ENCODE results near the gene STX4.

- no peak for TF ChIP-seq SIN3A (IDR thresholded peaks at IDR 0.05; ENCODE audit: borderline replicate concordance, insufficient read depth, low read length)
- no peak for TF ChIP-seq REST (IDR thresholded peaks at IDR 0.05; ENCODE audit: insufficient read depth in 1 of 2, low read depth in 2 of 2, low read length in 2 of 2)
- TF ChIP-seq TAF1 (IDR thresholded peaks at IDR 0.05; ENCODE audit: borderline replicate concordance, insufficient read depth, low read length) = no peak
- no peak for TF ChIP-seq POLR2AphosphoS5 (IDR thresholded peaks at IDR 0.05; ENCODE audit: low read depth, low read length)
- no peak for TF ChIP-seq FOXP2 (optimal IDR thresholded peaks at IDR 0.05; ENCODE audit: borderline replicate concordance, extremely low read depth, extremely low read length, insufficient read depth)
These were observed 49.1 kb downstream of the STX4 start for GRCh38 chr16:31082368-31083045.
